K562 (cell line): ENCODE measurements around the gene AP3M1. TPM values are rescaled to one million over a fixed set of nuclear protein-coding genes. Genes with fewer than 3 reads are reported as not detected.
A peak's percentile ranks its signal among the peaks of the same experiment; 100 is the strongest.

Source experiments
- ATAC-seq: fragments of 200-7000 bp; cut with Tn5 transposase; 3 replicates; pipeline ENCODE4 v1.9.1; 2020; ENCODE audit warnings: moderate library complexity
- BruUV-seq: library from RNA; stranded (reverse); fragments of 400-500 nt; replicated peaks from 2 replicates; lab custom pipeline; 2021; lab: Mats Ljungman, UMichigan
- CTCF ChIA-PET: fragments of 300-600 bp; formaldehyde crosslinking; extraction: SDS; loops from one replicate; lab custom pipeline; 2021; ENCODE audit warnings: low intra/inter-chr PET ratio; lab: Yijun Ruan, JAX
- POLR2A ChIA-PET: fragments of 300-600, 350-650 bp; sonication (Branson Sonifier 250); formaldehyde crosslinking; extraction: SDS; loops from one replicate; lab custom pipeline; 2021; ENCODE audit warnings: antibody characterized with exemption, inconsistent platforms; lab: Yijun Ruan, JAX
- DNase-seq, 4 experiments: peaks; one replicate each; pipeline versions ENCODE4 v3.0.0 to v3.0.0-alpha.2; 2011 to 2018; ENCODE audit warnings: low spot score in 3 of 4, mixed read lengths in 3 of 4; ENCODE audit errors: extremely low read depth in 1 of 4
- FAIRE-seq: peaks from 2 replicates; lab custom pipeline; 2011; peaks lifted over from hg19 to GRCh38; lab: Jason Lieb, UNC
- H2AFZ ChIP-seq: 2 replicates; pipeline ENCODE4 v1.6.0; 2011; ENCODE audit warnings: low read depth, low read length, control low read depth, inconsistent platforms
- H3K27ac ChIP-seq: fragments of 200-600 bp; 3 replicates; pipeline ENCODE4 v1.8.0; 2011; ENCODE audit warnings: low read depth, mild to moderate bottlenecking, control low read depth, inconsistent platforms, low read length, moderate library complexity, mixed read lengths; ENCODE audit errors: extremely low read depth
- H3K27me3 ChIP-seq, 2 experiments: fragments of 300-600 bp in 1 of 2; 2 replicates in 1 of 2; 3 replicates in 1 of 2; pipeline versions ENCODE4 v1.6.0 to v1.8.0; 2011; ENCODE audit warnings: inconsistent platforms in 2 of 2, low read length in 2 of 2, mild to moderate bottlenecking in 1 of 2, mixed read lengths in 1 of 2, moderate library complexity in 1 of 2; ENCODE audit not compliant: control insufficient read depth in 2 of 2, insufficient read depth in 2 of 2
- H3K36me3 ChIP-seq: fragments of 300-600 bp; 3 replicates; pipeline ENCODE4 v1.8.0; 2011; ENCODE audit warnings: mild to moderate bottlenecking, low read length, inconsistent platforms; ENCODE audit not compliant: control insufficient read depth, insufficient read depth
- H3K4me1 ChIP-seq, 2 experiments: fragments of 200-600 bp in 1 of 2; replicated peaks in 1 of 2; 2 replicates in 1 of 2; 3 replicates in 1 of 2; pipeline versions ENCODE4 v1.5.1 to v1.8.0; 2011; ENCODE audit warnings: inconsistent platforms in 2 of 2, low read length in 2 of 2, mild to moderate bottlenecking in 1 of 2, mixed read lengths in 1 of 2, moderate library complexity in 1 of 2; ENCODE audit not compliant: control insufficient read depth in 2 of 2, insufficient read depth in 2 of 2
- H3K4me2 ChIP-seq: 2 replicates; pipeline ENCODE4 v1.6.1; 2011; ENCODE audit warnings: low read length, control low read depth, inconsistent platforms, mixed read lengths; ENCODE audit not compliant: insufficient read depth
- H3K4me3 ChIP-seq: fragments of 200-600 bp; sonication (generic), shearing (Covaris generic); 2 replicates; pipeline ENCODE4 v1.5.1; 2016; ENCODE audit warnings: control low read depth, inconsistent platforms
- H3K79me2 ChIP-seq: fragments of 200-600 bp; 3 replicates; pipeline ENCODE4 v1.8.0; 2011; ENCODE audit warnings: low read length, inconsistent platforms; ENCODE audit not compliant: control insufficient read depth, insufficient read depth
- H3K9ac ChIP-seq, 2 experiments: 2 replicates each; pipeline versions ENCODE4 v1.6.0 to v1.6.1; 2011; ENCODE audit warnings: low read depth in 2 of 2, low read length in 2 of 2, control low read depth in 1 of 2, inconsistent platforms in 1 of 2, mild to moderate bottlenecking in 1 of 2, mixed read lengths in 1 of 2; ENCODE audit not compliant: insufficient read depth in 1 of 2
- H3K9me1 ChIP-seq: one replicate; pipeline ENCODE4 v1.6.0; 2011; ENCODE audit warnings: inconsistent platforms, mild to moderate bottlenecking, low read length, moderate library complexity; ENCODE audit not compliant: control insufficient read depth, insufficient read depth
- H3K9me3 ChIP-seq: replicated peaks from 2 replicates; pipeline ENCODE4 v1.5.1; 2011; ENCODE audit warnings: low read depth, low read length, inconsistent platforms; ENCODE audit not compliant: control insufficient read depth, insufficient read depth
- H4K20me1 ChIP-seq: replicated peaks from 2 replicates; pipeline ENCODE4 v1.6.1; 2011; ENCODE audit warnings: low read length, inconsistent platforms, mixed read lengths; ENCODE audit not compliant: control insufficient read depth, insufficient read depth
- CUX1 ChIP-seq: fragments of 200-800 bp; sonication (Bioruptor generic); IDR thresholded peaks from 2 replicates; pipeline ENCODE4 v1.6.1; 2016; ENCODE audit warnings: missing genetic modification characterization, missing compliant biosample characterization
- ELK1 ChIP-seq: sonication (generic); formaldehyde crosslinking; IDR thresholded peaks from 2 replicates; pipeline ENCODE4 v1.8.1; 2022; ENCODE audit warnings: missing genetic modification reagents
- HNRNPK ChIP-seq: fragments of 200-400 bp; formaldehyde crosslinking; IDR thresholded peaks from one replicate; pipeline ENCODE4 v1.6.1; 2018; ENCODE audit warnings: mild to moderate bottlenecking, low read depth, low read length; ENCODE audit not compliant: poor library complexity, severe bottlenecking
- POLR2A ChIP-seq: fragments of 450-650 bp; conservative IDR thresholded peaks from 2 replicates; pipeline ENCODE4 v1.6.1; 2016
- ZNF253 ChIP-seq: fragments of 250-450 bp; sonication (Bioruptor Pico); conservative IDR thresholded peaks from 2 replicates; pipeline ENCODE4 v1.6.1; 2021; ENCODE audit warnings: mild to moderate bottlenecking
- WGBS: fragments of 100-300 bp; shearing (Covaris generic); methylation state at CpG from one replicate; pipeline ENCODE4 v1.1.6; 2016; ENCODE audit warnings: low coverage, mixed read lengths; ENCODE audit not compliant: insufficient coverage; ENCODE audit errors: missing lambda C conversion rate; 5-methylcytosine and 5-hydroxymethylcytosine counted together
- in situ Hi-C: fragments of 300-500 bp; cut with MboI; formaldehyde crosslinking; loops from 4 replicates; pipeline ENCODE4 v1.15.0; 2018; ENCODE audit warnings: inconsistent platforms, mixed read lengths
- intact Hi-C: fragments of 100-400 bp; cut with micrococcal nuclease; formaldehyde crosslinking; loops from 2 replicates; pipeline ENCODE4 v1.14.2; 2022
- polyA plus RNA-seq, 8 experiments: library from polyadenylated mRNA; depleted of rRNA in 4 of 8; stranded (reverse) in 5 of 8; unstranded in 3 of 8; fragments of >200 nt; fragmentation: Nextera tagmentation in 2 of 8; fragmentation: Illumina TruSeq in 1 of 8; extraction: Ambion mirVana in 2 of 8; extraction: Trizol in 1 of 8; gene quantifications; 2 replicates each; pipeline versions ENCODE4 v1.2.1 to v1.2.3, GENCODE V29; 2011 to 2014; ENCODE audit warnings: inconsistent platforms in 1 of 8, missing spikeins in 1 of 8
- total RNA-seq, 7 experiments: library from RNA; depleted of rRNA in 6 of 7; stranded (reverse); fragments of >200 nt in 6 of 7; fragmentation: Illumina TruSeq in 2 of 7; extraction: Trizol in 2 of 7; gene quantifications; 2 replicates each; pipeline versions ENCODE4 v1.2.1 to v1.2.3, GENCODE V29; 2011 to 2021; ENCODE audit warnings: low replicate concordance in 1 of 7

Gene AP3M1
- total and polyA plus RNA-seq, 9 of the 15 experiments (the other 6 are each of a cell fraction or from before 2014, with no cell fraction given): 44.3 to 135 (median 67.6) TPM

- H3K9ac ChIP-seq: peak overlapping the region in 1 of 2 experiments; percentile 71; a peak in 2 of 4 replicates
- 70% methylated on average over 3 of the region's 3 CpGs for WGBS
- H3K79me2 ChIP-seq: no peaks in the 10 kb centered on the region
- CTCF ChIA-PET: no interaction called here
- in situ Hi-C loops: no loop called here
- no peaks in the 10 kb centered on the region for H3K27me3 ChIP-seq
- no peak overlapping the region for H3K27ac ChIP-seq
- H4K20me1 ChIP-seq: no peaks in the 10 kb centered on the region
- POLR2A ChIA-PET: interaction anchor here (0.6 to 2.7 kb wide), 7 partner anchors 12 to 272 kb away, joined by 3 to 18 read pairs (median 4); no protein-coding TSS in a partner anchor
- no peaks in the 10 kb centered on the region for H3K9me1 ChIP-seq
- no peak overlapping the region for H3K4me3 ChIP-seq
- no peaks in the 10 kb centered on the region for H3K9me3 ChIP-seq
- H3K4me1 ChIP-seq: peaks cover 0 to 2% of the 10 kb centered on the region in 2 experiments; a peak in 2 of 5 replicates
- no peak overlapping the region for H2AFZ ChIP-seq
- FAIRE-seq (no peak), ATAC-seq (peak; percentile 58), DNase-seq (no peak)
- no peak overlapping the region for H3K4me2 ChIP-seq
- BruUV-seq: no TSS peak
- intact Hi-C loops: no loop called here
- TF ChIP-seq CUX1 (CRISPR knock-in tag) (no peak), HNRNPK (no peak), ZNF253 (CRISPR knock-in tag) (no peak), ELK1 (CRISPR knock-in tag) (no peak), POLR2A (peak; percentile 50; the same call in 1 of the 2 replicates)
- TF ChIP-seq, all 486 proteins: peak for 1
- H3K36me3 ChIP-seq: peaks cover 97% of the 10 kb centered on the region
These were observed 31.8 kb downstream of the AP3M1 start for GRCh38 chr10:74118804-74119203.
